ENCODE data around the gene AOAH.

The AOAH gene

GRCh38 chr7:36690514-36691187, 33.6 kb downstream of the AOAH start:
- no peak for DNase-seq (ENCODE audit: low read depth)

- DNase-seq (ENCODE audit: low read depth) = no peak
These were observed 34.3 kb downstream of the AOAH start for GRCh38 chr7:36690041-36690440.

GRCh38 chr7:36686499-36686898, 37.8 kb downstream of the AOAH start:
- DNase-seq (ENCODE audit: low read depth) = peak; percentile 85

DNA sequence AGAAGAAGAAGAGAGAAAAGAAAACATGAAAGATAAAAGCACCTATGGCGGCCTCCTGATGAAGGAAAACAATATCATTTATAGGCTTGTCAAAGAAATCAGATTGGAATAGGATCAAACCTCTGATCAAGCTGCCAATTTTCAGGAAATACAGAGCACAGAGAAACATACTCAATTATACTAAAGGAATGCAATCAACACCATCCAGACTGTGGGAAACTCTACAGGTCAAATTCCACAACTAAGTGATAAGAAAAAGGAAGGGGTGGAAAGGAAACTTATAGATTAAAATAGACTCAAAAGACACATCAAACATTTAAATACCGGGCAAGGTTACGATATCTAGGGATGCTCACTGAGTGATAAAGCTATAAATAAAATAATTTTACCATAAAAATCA, 39.3 kb downstream of the AOAH start:
- DNase-seq (ENCODE audit: low read depth) = no peak

GRCh38 chr7:36683695-36684357, 40.5 kb downstream of the AOAH start:
- peak; percentile 32 for DNase-seq (ENCODE audit: low read depth)

DNA sequence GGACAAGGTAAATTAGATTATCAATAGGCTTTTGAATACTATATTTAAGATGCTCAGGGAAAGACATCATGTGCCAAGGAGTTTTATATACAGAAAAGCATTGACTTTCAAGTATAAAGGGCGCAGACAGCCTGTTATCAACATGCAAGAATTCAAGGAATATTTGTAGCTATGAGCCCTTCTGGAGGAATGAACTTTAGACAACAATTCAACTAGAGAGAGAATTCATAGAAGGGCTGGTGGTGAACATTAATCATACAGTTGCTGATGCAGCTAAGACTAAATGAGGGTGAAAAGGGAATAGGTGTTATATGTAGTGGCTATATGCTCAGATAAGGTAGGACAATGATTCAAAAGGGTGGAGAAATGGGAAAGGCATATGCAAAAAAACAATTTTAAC, 41.2 kb downstream of the AOAH start:
- no peak for DNase-seq (ENCODE audit: low read depth)

GRCh38 chr7:36682102-36682501, 42.2 kb downstream of the AOAH start:
- no peak for DNase-seq (ENCODE audit: low read depth)

DNA sequence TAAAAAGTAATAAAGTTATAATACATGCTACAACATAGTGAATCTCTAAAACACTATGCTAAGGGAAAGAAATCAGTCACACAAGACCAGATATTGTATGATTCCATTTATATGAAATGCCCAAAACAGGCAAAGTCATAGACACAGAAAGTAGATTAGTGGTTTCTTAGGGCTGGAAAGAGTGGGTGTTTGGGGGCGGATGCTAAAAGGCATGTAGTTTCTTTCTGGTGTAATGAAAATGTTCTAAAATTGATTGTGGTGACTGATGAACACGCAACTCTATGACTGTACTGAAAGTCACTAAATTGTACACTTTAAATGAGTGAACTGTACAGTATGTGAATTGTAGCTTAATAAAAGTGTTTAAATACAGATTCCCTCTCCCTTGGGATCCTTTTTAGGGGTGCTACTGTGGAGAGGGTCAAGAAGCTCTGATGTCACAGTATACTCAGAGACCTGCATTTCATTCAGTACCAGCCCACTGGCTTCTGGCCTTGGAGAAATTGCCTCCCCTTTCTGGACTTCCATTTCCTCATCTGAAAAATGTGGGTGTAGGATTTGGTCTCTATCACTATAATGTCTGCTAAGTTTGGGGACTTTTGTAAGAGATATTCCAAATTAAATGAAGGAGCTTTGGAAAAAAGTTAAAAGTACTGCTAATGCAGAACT, 46.4 kb downstream of the AOAH start:
- DNase-seq (ENCODE audit: low read depth) = no peak

GRCh38 chr7:36673703-36674102, 50.6 kb downstream of the AOAH start:
- peak; percentile 37 for DNase-seq (ENCODE audit: low read depth)

GRCh38 chr7:36671432-36671829, 52.9 kb downstream of the AOAH start:
- no peak for DNase-seq (ENCODE audit: low read depth)

DNA sequence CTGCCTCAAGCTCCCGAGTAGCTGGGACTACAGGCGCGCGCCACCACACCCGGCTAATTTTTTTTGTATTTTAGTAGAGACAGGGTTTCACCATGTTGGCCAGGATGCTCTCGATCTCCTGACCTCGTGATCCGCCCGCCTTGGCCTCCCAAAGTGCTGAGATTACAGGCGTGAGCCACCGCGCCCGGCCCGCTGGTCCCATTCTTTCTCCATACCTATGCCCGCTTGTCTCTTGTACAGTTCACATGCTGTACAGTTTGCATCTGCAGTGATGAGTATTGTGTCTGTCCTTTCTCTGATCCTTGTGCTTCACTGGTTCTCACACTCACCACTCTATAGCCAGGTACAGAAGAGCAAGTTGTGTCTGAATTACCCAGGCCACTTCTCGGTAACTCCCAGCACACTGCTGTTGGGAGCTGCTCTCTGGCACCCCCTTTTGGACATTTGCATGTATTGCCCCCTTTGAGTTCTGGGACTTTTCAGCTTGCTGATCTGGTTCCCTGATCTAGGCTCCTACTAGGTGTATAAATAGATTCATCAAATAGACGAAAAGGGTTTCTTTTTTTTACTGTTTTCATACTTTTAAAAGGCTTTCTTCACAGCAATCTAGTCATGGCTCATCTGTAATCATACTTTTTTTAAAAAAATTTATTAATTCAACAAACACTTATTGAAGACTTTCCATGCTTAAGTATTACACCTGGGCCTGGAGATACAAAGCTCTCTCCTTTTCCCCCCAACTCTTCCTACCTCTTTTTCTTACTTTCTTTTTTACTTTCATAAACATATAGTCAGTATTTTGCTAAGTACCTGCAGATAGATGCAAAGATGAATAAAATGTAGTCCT, 53.5 kb downstream of the AOAH start:
- DNase-seq (ENCODE audit: low read depth) = peak; percentile 73

DNA sequence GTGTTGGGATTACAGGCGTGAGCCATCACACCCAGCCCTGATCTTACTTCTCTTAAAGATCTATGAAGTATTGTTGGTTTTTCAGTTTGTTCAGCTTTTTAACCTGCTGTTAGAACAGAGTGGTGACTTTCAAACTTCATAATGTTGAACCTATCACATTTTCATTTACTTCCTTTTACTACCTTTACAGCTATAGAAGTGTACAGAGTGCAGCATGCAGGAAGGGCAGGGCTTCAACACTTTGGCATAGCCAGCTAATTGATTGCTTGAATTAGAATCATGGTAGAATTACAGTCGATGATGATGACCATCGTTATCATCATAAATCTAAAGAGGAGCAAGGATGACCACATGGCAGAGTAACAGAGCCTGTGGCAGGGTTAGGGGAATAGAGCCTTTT, 55.5 kb downstream of the AOAH start:
- DNase-seq (ENCODE audit: low read depth) = no peak

- peak; percentile 35 for DNase-seq (ENCODE audit: low read depth)
These were observed 56.2 kb downstream of the AOAH start for GRCh38 chr7:36668080-36668479.

DNA sequence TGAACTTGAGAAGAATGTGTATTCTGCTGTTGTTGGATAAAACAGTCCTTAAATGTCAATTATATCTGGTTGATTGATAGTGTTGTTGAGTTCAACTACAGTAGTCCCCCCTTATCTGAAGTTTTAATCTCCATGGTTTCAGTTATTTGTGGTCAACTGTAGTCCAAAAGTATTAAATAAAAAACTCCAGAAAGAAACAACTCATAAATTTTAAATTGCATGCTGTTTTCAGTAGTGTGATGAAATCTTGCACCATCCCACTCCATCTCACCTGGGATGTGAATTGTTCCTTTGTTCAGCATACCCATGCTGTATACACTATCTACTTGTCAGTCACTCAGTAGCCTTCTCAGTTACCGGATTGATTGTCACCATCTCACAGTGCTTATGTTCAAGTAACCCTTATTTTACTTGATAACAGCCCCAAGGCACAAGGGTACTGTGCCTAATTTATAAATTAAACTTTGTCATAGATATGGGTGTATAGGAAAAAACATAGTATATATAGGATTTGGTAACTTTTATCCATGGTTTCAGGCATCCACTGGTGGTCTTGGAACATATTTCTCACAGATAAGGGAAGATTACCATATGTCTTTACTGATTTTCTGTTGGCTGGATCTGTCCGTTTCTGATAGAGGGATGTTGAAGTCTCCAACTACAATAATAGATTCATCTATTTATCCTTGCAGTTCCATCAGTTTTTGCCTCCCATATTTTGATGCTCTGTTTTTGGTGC, 57.1 kb downstream of the AOAH start:
- peak; percentile 17 for DNase-seq (ENCODE audit: low read depth)

- peak; percentile 28 for DNase-seq (ENCODE audit: low read depth)
These were observed 60.8 kb downstream of the AOAH start for GRCh38 chr7:36663481-36663880.

GRCh38 chr7:36661135-36661840, 63.0 kb downstream of the AOAH start:
- peak; percentile 67 for DNase-seq (ENCODE audit: low read depth)

GRCh38 chr7:36659638-36660341, 64.5 kb downstream of the AOAH start:
- DNase-seq (ENCODE audit: low read depth) = no peak

- peak; percentile 97 for DNase-seq (ENCODE audit: low read depth)
These were observed 65.2 kb downstream of the AOAH start for GRCh38 chr7:36659172-36659516.

DNA sequence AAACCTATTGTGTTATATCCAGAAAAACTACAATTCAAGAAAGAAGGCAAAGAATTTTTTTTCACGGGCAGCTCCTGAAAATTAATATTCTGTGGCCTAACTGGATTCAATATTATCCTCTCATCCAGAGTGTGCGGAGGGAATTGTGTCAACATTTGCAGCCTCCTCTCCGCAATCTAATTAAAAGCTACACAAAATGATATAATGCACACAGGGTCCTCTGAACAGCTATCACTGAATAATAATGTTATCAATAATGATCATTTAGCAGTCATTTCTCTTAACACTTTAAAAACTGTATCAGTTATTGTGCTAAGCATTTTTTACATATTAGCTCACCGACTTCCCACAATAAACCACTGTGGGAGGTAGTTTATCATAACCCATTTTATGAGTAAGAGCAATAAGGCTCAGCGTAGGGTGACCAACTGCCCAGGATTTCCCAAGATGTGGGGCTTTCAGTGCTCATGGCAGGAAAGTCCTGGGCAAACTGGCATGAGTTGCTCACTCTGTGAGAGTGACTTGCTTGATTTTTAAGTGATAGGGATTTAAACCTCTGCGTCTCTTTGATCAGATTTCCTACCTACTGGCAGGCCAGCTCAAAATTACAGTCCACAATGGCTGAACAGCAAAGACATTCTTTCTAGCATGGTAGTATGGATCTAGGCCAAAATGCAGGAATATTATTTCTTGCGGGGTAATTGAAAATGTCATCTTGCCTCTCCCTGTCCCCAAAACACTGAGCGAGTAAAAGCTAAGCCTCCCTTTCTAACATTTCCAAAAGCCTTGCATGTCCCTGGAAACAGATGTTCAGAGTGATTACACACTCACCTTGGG, 65.7 kb downstream of the AOAH start:
- peak; percentile 99 for DNase-seq (ENCODE audit: low read depth)

Measured in ELR (cell line).